Neural crest cell (in vitro differentiated cells): Measurements from ENCODE around the gene ASB14. TPM values are rescaled to one million over a fixed set of nuclear protein-coding genes. Genes with fewer than 3 reads are reported as not detected.

Experiments
- DNase-seq: peaks from one replicate; pipeline ENCODE4 v3.0.0; 2021; ENCODE audit warnings: low read depth, mixed read lengths, low spot score
- H3K27ac Mint-ChIP-seq: one replicate; pipeline ENCODE4 v1.8.0; 2021; ENCODE audit warnings: mild to moderate bottlenecking, mixed read lengths; ENCODE audit not compliant: unreplicated experiment
- H3K27me3 Mint-ChIP-seq: 2 replicates; pipeline ENCODE4 v1.8.0; 2021; ENCODE audit warnings: low read depth, mild to moderate bottlenecking, mixed read lengths
- H3K36me3 Mint-ChIP-seq: 2 replicates; pipeline ENCODE4 v1.8.0; 2021; ENCODE audit warnings: low read depth, mild to moderate bottlenecking, mixed read lengths
- H3K4me1 Mint-ChIP-seq: 2 replicates; pipeline ENCODE4 v1.8.0; 2021; ENCODE audit warnings: mixed read lengths
- H3K4me3 Mint-ChIP-seq: one replicate; pipeline ENCODE4 v1.8.0; 2021; ENCODE audit warnings: mild to moderate bottlenecking, mixed read lengths
- H3K9me3 Mint-ChIP-seq: 2 replicates; pipeline ENCODE4 v1.8.0; 2021; ENCODE audit warnings: mixed read lengths
- CTCF ChIP-seq: fragments of 200-600 bp; sonication (generic); conservative IDR thresholded peaks from 2 replicates; pipeline ENCODE4 v1.5.0; 2021; ENCODE audit warnings: antibody characterized with exemption, mild to moderate bottlenecking
- total RNA-seq: library from RNA; stranded (reverse); gene quantifications from 2 replicates; pipeline ENCODE4 v1.2.1, GENCODE V29; 2021

Gene ASB14
- total RNA-seq, 1 donor from 2014 or later = not detected

GRCh38 chr3:57287205-57287604, 5.3 kb downstream of the ASB14 start:
- Mint-ChIP-seq H3K9me3 (peaks cover 5% of the 10 kb centered on the region), H3K4me1 (no peaks in the 10 kb centered on the region), H3K27me3 (no peaks in the 10 kb centered on the region), H3K4me3 (no peak overlapping the region), H3K36me3 (no peaks in the 10 kb centered on the region), H3K27ac (no peak overlapping the region)
- DNase-seq = no peak
- TF ChIP-seq CTCF = no peak

GRCh38 chr3:57283334-57283733, 9.2 kb downstream of the ASB14 start:
- Mint-ChIP-seq H3K36me3 (peaks cover 6% of the 10 kb centered on the region), H3K27me3 (no peaks in the 10 kb centered on the region), H3K4me3 (no peak overlapping the region), H3K9me3 (peaks cover 15% of the 10 kb centered on the region), H3K4me1 (no peaks in the 10 kb centered on the region), H3K27ac (no peak overlapping the region)
- no peak for TF ChIP-seq CTCF
- no peak for DNase-seq

DNA sequence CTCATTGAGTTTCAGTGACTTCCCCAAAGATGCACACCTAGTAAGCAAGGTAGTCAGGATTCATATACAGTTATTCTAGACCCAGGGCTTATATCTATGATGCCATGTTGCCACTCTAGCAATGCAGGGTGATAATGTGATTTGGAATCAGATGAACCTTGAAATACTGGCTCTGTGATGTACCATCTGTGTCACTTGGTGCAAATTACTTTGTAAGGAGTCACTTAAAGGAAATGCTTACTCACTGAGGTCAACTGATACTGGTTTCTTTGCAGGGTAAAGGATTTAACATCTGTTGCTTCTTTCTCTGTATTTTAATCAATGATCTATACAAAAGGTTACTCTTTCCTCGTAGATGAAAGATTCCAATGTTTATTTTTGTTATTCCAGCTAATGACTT, 10.8 kb downstream of the ASB14 start:
- peaks cover 11% of the 10 kb centered on the region for H3K36me3 Mint-ChIP-seq
- no peak overlapping the region for H3K27ac Mint-ChIP-seq
- H3K4me3 Mint-ChIP-seq = no peak overlapping the region
- H3K9me3 Mint-ChIP-seq = peaks cover 14% of the 10 kb centered on the region
- no peak for TF ChIP-seq CTCF
- DNase-seq = no peak
- no peaks in the 10 kb centered on the region for H3K27me3 Mint-ChIP-seq
- H3K4me1 Mint-ChIP-seq = no peaks in the 10 kb centered on the region

DNA sequence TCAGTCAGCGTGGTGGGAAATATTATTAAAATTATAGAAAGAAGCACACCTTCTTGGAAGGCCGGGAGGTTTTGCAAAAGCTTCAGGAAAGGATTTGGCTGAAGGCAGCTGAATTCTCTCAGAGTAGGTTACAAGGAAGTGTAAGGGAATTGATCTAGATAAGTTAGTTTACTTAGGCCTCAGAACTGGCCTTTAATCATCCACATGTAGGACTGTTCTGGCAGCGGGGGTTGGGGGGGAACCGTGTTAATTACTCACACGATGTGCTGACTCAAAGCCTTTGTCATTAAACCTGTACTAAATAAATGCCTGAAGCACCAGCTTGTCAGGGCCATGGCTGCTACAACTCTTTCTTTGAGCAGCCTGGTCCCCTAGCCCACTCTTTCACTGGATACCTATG, 12.8 kb downstream of the ASB14 start:
- no peak overlapping the region for H3K4me3 Mint-ChIP-seq
- no peak for DNase-seq
- peaks cover 11% of the 10 kb centered on the region for H3K36me3 Mint-ChIP-seq
- H3K27ac Mint-ChIP-seq = no peak overlapping the region
- peaks cover 10% of the 10 kb centered on the region for H3K9me3 Mint-ChIP-seq
- no peaks in the 10 kb centered on the region for H3K4me1 Mint-ChIP-seq
- TF ChIP-seq CTCF = no peak
- H3K27me3 Mint-ChIP-seq = no peaks in the 10 kb centered on the region

DNA sequence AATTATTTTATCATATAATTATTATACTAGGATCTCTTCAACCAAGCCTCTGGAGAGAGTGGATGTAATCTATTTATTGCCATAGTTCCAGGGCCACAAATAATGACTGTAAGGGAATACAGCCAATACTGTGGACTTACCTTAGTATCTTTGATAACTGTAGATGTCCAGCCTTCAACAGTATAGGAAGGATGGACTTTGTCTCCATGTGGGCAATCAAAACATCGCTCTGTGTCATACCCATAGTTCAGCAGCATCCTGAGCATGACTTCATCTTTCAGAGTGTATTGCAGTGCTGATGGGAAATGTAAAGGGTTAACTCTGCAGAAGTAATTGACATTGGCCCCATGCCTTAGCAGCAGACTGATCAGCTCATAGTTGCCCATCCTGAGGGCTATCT, 14.2 kb downstream of the ASB14 start:
- Mint-ChIP-seq H3K36me3 (peaks cover 14% of the 10 kb centered on the region), H3K4me1 (no peaks in the 10 kb centered on the region), H3K27ac (no peak overlapping the region), H3K4me3 (no peak overlapping the region), H3K9me3 (peaks cover 10% of the 10 kb centered on the region), H3K27me3 (no peaks in the 10 kb centered on the region)
- no peak for DNase-seq
- TF ChIP-seq CTCF = no peak

DNA sequence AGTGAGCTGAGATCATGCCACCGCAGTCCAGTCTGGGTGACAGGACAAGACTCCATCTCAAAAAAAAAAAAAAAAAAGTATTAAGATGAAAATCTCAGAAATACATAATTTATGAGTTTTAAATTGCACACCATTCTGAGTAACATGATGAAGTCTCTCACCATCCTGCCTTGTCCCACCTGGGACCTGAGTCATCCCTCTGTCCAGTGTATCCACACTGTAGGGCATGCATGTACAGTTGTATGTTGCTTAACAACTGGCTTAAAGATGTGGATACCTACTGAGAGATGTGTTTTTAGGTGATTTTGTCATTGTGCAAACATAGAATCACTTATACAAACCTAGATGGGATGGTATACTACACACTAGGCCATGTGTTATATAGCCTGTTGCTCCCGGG, 17.1 kb downstream of the ASB14 start:
- no peak for DNase-seq
- Mint-ChIP-seq H3K27me3 (no peaks in the 10 kb centered on the region), H3K36me3 (peaks cover 14% of the 10 kb centered on the region), H3K27ac (no peak overlapping the region), H3K9me3 (peaks cover 2% of the 10 kb centered on the region), H3K4me1 (no peaks in the 10 kb centered on the region), H3K4me3 (no peak overlapping the region)
- TF ChIP-seq CTCF = no peak
